ENCODE measurements around the gene INKA2.

INKA2 gene

GRCh38 chr1:111731956-111732355 lies 7.2 kb downstream of the INKA2 start:
- DNase-seq = no peak

- DNase-seq = no peak
Measured at GRCh38 chr1:111730706-111731105, 8.5 kb downstream of the INKA2 start.

- DNase-seq = no peak
Measured at GRCh38 chr1:111729946-111730681, 9.1 kb downstream of the INKA2 start.

- DNase-seq = no peak
Measured at GRCh38 chr1:111729271-111729921, 9.8 kb downstream of the INKA2 start.

GRCh38 chr1:111727056-111727455 lies 12.1 kb downstream of the INKA2 start:
- DNase-seq = no peak

- DNase-seq = no peak
Measured at GRCh38 chr1:111725192-111725591, 14.0 kb downstream of the INKA2 start.

GRCh38 chr1:111723871-111724270 lies 15.3 kb downstream of the INKA2 start:
- DNase-seq = no peak

GRCh38 chr1:111723091-111723806 lies 15.9 kb downstream of the INKA2 start:
- no peak for DNase-seq

- no peak for DNase-seq
Measured at GRCh38 chr1:111720977-111721786, 18.0 kb downstream of the INKA2 start.

GRCh38 chr1:111720274-111720976 lies 18.8 kb downstream of the INKA2 start:
- DNase-seq = no peak

GRCh38 chr1:111719674-111720132 lies 19.5 kb downstream of the INKA2 start:
- no peak for DNase-seq

GRCh38 chr1:111719135-111719534 lies 20.1 kb downstream of the INKA2 start:
- DNase-seq = no peak

GRCh38 chr1:111717450-111717849 lies 21.7 kb downstream of the INKA2 start:
- no peak for DNase-seq

- no peak for DNase-seq
Measured at GRCh38 chr1:111716333-111716732, 22.9 kb downstream of the INKA2 start.

GRCh38 chr1:111709986-111710385 lies 29.2 kb downstream of the INKA2 start:
- no peak for DNase-seq

GRCh38 chr1:111707906-111708305 lies 31.3 kb downstream of the INKA2 start:
- no peak for DNase-seq

GRCh38 chr1:111706921-111707320 lies 32.3 kb downstream of the INKA2 start:
- no peak for DNase-seq

- DNase-seq = no peak
Measured at GRCh38 chr1:111705841-111706240, 33.4 kb downstream of the INKA2 start.

- DNase-seq = no peak
Measured at GRCh38 chr1:111704776-111705175, 34.4 kb downstream of the INKA2 start.

- DNase-seq = no peak
Measured at GRCh38 chr1:111704240-111704639, 35.0 kb downstream of the INKA2 start.

- DNase-seq = no peak
Measured at GRCh38 chr1:111702504-111703050, 36.6 kb downstream of the INKA2 start.

- DNase-seq = no peak
Measured at GRCh38 chr1:111699268-111699667, 39.9 kb downstream of the INKA2 start.

All from activated CD8-positive, alpha-beta memory T cell treated with anti-CD3 and anti-CD28 coated beads, Interleukin-2, amount 50 U/mL, for 4 hours (primary cell).